ENCODE data around the gene CPE.

- TF ChIP-seq POLR2AphosphoS5 (IDR thresholded peaks at IDR 0.05; ENCODE audit: borderline replicate concordance, low read depth, low read length) (no peak), EZH2 (IDR thresholded peaks at IDR 0.05) (no peak), FOXP2 (optimal IDR thresholded peaks at IDR 0.05; ENCODE audit: control extremely low read depth, extremely low read length, insufficient read depth) (no peak)
Measured at GRCh38 chr4:165385126-165385525, 6.3 kb downstream of the CPE start.

Data from SK-N-MC (cell line).